Endometrial microvascular endothelial cells (primary cell): Measurements from ENCODE around the gene GPBP1L1. TPM values are rescaled to one million over a fixed set of nuclear protein-coding genes. Genes with fewer than 3 reads are reported as not detected.

Experiments used
- in situ Hi-C: cut with HindIII; loops from 2 replicates; pipeline ENCODE4 v1.10.0; 2017; ENCODE audit warnings: low sequenced_read_pairs, low pct_unique_long_range_greater_than_20kb; ENCODE audit errors: inconsistent ontology term
- total RNA-seq: library from RNA; depleted of rRNA; stranded (reverse); fragments of >200 nt; gene quantifications from one replicate; pipeline ENCODE4 v1.2.3, GENCODE V29; 2015; ENCODE audit errors: inconsistent ontology term

GPBP1L1 gene
- total RNA-seq, 1 donor from 2014 or later = 54.6 TPM

- in situ Hi-C loops = no loop called here
Observed at GRCh38 chr1:45654540-45655280, 31.6 kb downstream of the GPBP1L1 start.

- in situ Hi-C loops = no loop called here
Observed at GRCh38 chr1:45647248-45648021, 38.9 kb downstream of the GPBP1L1 start.

DNA sequence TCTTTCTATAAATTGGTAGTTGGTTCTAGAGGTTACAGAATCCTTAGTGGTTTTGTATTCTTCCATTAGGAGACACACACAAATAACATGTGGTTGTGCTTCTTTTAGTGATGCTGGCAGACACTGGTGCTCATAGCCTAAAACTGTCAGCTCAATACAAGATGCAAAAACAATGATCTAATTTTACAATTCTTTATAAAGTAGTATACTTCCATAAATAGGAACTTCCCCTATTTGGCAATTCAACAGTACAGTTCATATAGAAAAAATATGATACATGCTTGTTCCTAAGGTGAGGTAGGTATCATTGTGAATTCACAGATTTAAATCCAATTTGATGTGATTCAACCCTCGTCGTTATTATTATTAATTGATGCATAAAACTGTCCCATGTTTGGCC, 41.7 kb downstream of the GPBP1L1 start:
- in situ Hi-C loops = no loop called here

GRCh38 chr1:45643978-45644377, 42.4 kb downstream of the GPBP1L1 start:
- in situ Hi-C loops = no loop called here

GRCh38 chr1:45643321-45643720, 43.0 kb downstream of the GPBP1L1 start:
- in situ Hi-C loops = no loop called here

DNA sequence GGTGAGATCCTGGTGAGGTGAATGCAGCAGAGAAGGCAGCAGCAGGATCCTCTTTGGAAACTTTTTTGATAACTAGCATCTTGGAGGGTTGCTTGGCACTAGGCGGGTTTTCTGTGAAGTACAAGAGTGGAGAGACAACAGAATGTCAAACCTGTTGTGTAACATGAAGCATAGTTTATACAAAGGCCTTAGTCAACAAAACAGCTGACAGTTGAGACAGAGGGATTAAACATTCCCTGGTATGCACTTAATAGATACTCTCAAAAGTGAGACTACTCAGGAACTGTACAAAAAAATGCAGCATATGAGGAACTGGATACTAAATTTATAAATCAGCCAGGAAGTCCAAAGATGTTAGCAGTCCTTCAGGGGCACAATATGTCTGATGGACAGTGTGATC, 46.0 kb downstream of the GPBP1L1 start:
- in situ Hi-C loops = no loop called here

DNA sequence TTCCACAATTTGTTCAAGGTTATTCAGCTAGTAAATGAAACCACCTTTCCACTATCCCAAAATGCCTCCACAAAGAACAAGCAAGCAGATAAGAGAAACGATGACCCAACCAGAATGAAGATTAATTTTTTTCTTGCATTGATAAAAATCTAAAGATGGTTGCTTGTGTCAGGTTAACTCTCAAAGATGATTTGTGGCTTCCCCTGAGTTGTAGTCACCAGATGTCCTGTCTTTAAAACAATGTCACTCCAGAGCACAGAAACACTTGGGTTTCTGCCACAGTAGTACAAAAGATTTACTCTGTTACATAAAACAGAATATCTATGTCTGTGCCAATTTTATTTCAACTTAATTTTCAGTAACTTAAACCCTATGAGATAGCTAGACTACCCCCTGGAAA, 51.1 kb downstream of the GPBP1L1 start:
- in situ Hi-C loops = no loop called here

GRCh38 chr1:45630429-45630828, 55.9 kb downstream of the GPBP1L1 start:
- in situ Hi-C loops = no loop called here

GRCh38 chr1:45629035-45629434, 57.3 kb downstream of the GPBP1L1 start:
- in situ Hi-C loops = no loop called here

DNA sequence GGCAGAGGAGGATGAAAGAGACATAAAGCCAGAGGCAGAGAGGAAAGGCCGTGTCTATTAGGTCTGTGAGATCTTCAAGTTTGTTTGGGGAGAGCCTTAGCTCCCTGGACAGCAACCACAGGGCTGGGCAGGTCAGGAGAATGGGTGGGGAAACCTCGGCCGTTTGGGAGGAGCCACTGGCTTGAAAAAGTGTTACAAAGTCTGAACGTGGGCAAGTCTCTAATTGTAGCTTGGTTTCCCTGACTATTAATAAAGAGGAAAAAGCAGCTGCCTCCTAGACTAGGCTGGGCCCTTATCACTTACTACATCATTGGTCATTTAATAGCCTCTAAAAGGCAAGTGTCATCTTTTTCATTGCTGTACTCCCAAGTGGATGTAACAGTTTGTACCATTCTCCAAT, 62.4 kb downstream of the GPBP1L1 start, which contains the start of gene CCDC17:
CCDC17 (minus strand) TSS at position 83 of the 400 bp plus-strand sequence. CDS start 145 bp downstream, outside the sequence.
- in situ Hi-C loops = no loop called here

- in situ Hi-C loops = no loop called here
Observed at GRCh38 chr1:45622524-45623394, 63.6 kb downstream of the GPBP1L1 start.

- in situ Hi-C loops = no loop called here
Observed at GRCh38 chr1:45621895-45622523, 64.3 kb downstream of the GPBP1L1 start.

DNA sequence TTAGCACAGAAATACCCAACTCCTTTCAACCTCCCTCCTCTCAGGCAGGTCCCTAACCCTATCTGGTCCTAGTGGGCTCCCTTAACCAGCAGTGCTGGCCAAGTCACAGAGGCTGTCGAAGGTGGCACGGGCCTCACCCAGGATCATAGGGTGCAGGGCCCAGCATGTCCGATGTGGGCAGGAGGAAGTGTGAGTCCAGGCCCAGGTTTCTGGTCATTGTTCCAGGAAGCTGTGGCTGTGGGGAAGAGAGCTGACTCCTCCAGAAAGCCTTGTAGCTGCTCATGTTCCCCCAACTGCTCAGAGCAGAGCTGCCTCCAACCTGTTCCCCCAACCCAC, 64.9 kb downstream of the GPBP1L1 start:
- in situ Hi-C loops = no loop called here

DNA sequence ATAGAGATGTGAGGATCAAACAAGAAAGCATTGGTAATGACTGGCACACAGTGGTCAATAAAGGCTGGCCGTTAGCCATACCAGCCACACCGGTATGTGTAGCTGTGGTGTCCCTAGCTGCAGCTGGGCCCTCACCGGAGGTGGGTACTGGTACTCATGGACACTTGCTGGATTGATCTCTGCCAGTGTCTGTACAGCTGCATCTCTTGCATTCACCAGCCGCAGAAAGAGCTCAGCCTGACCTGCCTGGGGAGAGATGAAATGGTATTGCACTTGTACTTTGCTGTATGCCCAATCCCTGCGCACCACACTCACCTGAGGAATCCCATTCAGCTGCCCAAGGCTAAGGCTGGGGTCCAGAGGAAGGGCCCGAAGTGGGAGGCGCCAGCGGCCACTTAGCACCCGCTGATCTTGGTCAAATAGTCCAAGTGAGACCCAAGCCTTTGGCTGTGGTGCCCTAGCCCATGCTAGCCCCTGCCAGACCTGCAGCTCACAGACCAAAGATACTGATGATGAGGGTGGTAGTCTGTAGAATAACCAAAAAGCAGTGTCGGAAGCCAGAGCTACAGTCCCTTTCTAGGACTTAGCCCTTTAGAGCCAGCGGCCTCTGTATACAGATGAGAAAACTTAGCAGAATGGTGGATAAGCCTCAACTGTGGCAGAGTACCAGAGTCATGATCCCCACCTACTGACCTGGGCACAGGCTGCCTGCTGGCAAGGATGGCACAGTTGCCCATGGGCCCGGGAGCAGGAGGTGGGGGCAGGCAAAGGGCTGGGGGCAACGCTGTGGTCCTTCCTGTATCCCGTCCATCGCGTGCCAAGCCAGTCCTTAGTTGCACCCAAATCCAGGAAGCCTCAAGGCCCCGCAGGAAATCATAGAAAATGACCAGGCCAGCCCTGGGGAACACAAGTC, 65.5 kb downstream of the GPBP1L1 start:
- in situ Hi-C loops = no loop called here

DNA sequence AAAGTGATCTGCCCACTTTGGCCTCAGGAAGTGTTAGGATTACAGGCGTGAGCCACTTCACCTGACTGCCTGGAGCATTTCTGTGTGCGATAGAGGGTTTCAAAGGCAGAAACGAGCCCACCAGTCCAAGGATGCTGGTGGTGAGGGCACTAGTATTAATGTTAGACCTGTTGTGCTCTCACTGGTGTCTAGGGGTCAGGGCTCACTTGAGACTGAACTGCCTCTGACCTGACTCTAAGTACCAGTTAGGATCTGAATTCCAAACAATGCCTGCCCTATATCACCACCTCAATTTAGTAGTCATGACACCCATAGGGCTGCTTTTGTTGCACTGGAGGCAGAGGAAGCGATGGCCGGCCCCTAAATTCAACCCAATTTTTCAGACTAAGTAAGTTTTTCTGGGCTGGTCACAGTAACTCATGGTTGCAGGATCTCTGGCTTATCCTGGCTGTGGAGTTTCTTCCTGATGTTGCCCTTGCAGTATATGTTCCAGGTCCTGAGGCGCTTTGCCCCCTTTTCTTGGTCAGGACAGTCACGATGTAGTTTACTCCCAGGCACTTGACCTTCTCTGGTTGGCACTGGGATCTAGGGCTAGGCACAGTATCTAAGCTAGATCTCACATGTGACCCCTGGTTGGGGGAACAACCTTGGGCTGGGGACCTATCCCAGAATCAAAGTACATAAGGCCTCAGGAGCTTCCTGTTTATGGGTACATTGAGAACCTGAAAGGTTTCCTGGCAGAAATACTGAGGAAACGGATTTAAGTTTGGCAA, 67.0 kb downstream of the GPBP1L1 start:
- in situ Hi-C loops = no loop called here

- in situ Hi-C loops = no loop called here
Observed at GRCh38 chr1:45617618-45618017, 68.7 kb downstream of the GPBP1L1 start.

DNA sequence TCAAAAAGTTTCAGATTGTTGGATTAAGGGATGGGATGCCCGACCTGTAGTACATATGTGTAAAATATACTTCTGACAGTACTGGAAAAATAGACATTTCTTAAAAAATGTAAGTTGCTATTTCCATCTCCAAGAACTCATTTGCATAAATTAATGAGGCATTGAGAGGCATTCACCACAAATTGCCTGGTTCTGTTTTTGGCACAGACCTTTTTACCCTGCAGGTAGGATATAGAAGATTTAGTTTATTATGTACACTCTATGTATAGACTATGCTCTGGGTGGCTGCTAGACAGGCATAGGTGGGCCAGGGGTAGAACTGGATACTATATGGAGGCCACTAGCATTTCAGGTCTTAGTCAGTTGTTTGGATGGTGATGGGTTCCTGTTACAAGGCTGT, 70.4 kb downstream of the GPBP1L1 start:
- in situ Hi-C loops = no loop called here
